ENCODE measurements around the gene ZNF362.

Gene ZNF362

GRCh38 chr1:33256471-33257206 is at the start of gene ZNF362:
TSS of gene ZNF362 (plus strand) at chr1:33256492. CDS start at chr1:33270575, 14,083 bp downstream.
- H3K27ac Mint-ChIP-seq, result peak within 1 kb of the TSS; percentile 93
- H3K27me3 Mint-ChIP-seq, result peaks cover 1% of the 10 kb centered on the region
- H3K36me3 Mint-ChIP-seq, result peaks cover 3% of the 10 kb centered on the region
- DNase-seq (ENCODE audit: low spot score in 2 of 2) (peak; percentile 49 to 68), ATAC-seq (ENCODE audit: low read depth) (peak; percentile 78)
- peaks cover 27% of the 10 kb centered on the region for H3K4me1 Mint-ChIP-seq
- H3K9me3 Mint-ChIP-seq, result peaks cover under 1% of the 10 kb centered on the region
- peak within 1 kb of the TSS; percentile 98 for H3K4me3 Mint-ChIP-seq

- peaks cover 16% of the 10 kb centered on the region for H3K27me3 Mint-ChIP-seq
- no peak overlapping the region for H3K4me3 Mint-ChIP-seq
- H3K4me1 Mint-ChIP-seq, result no peaks in the 10 kb centered on the region
- no peak overlapping the region for H3K27ac Mint-ChIP-seq
- ATAC-seq (ENCODE audit: low read depth), result no peak
- DNase-seq (ENCODE audit: low spot score in 2 of 2), result no peak
- H3K9me3 Mint-ChIP-seq, result peaks cover 2% of the 10 kb centered on the region
- H3K36me3 Mint-ChIP-seq, result peaks cover 4% of the 10 kb centered on the region
These were observed 44.3 kb upstream of the ZNF362 start for GRCh38 chr1:33211972-33212371.

GRCh38 chr1:33219886-33220661 is 36.2 kb upstream of the ZNF362 start:
- no peak for ATAC-seq (ENCODE audit: low read depth)
- H3K27ac Mint-ChIP-seq, result no peak overlapping the region
- DNase-seq (ENCODE audit: low spot score in 2 of 2), result no peak
- H3K36me3 Mint-ChIP-seq, result peaks cover 2% of the 10 kb centered on the region
- no peak overlapping the region for H3K4me3 Mint-ChIP-seq
- H3K4me1 Mint-ChIP-seq, result peaks cover 2% of the 10 kb centered on the region
- peaks cover 8% of the 10 kb centered on the region for H3K9me3 Mint-ChIP-seq
- H3K27me3 Mint-ChIP-seq, result peaks cover 9% of the 10 kb centered on the region

- Mint-ChIP-seq H3K9me3 (peaks cover 9% of the 10 kb centered on the region), H3K4me1 (peaks cover 2% of the 10 kb centered on the region), H3K27ac (no peak overlapping the region)
These were observed 35.5 kb upstream of the ZNF362 start for GRCh38 chr1:33220676-33221384.

GRCh38 chr1:33221385-33221758 is 34.9 kb upstream of the ZNF362 start:
- Mint-ChIP-seq H3K36me3 (peaks cover 2% of the 10 kb centered on the region), H3K9me3 (peaks cover 9% of the 10 kb centered on the region), H3K27ac (no peak overlapping the region), H3K27me3 (peaks cover 9% of the 10 kb centered on the region), H3K4me3 (no peak overlapping the region), H3K4me1 (peaks cover 2% of the 10 kb centered on the region)
- DNase-seq (ENCODE audit: low spot score in 2 of 2) (no peak), ATAC-seq (ENCODE audit: low read depth) (no peak)

More at GRCh38 chr1:33220676-33221384, 35.5 kb upstream of the ZNF362 start:
- Mint-ChIP-seq H3K36me3 (peaks cover 2% of the 10 kb centered on the region), H3K27me3 (peaks cover 9% of the 10 kb centered on the region), H3K4me3 (no peak overlapping the region)
- ATAC-seq (ENCODE audit: low read depth) (no peak), DNase-seq (ENCODE audit: low spot score in 2 of 2) (no peak)

GRCh38 chr1:33222381-33222780 is 33.9 kb upstream of the ZNF362 start:
- ATAC-seq (ENCODE audit: low read depth), result no peak
- no peak overlapping the region for H3K4me3 Mint-ChIP-seq
- peaks cover 9% of the 10 kb centered on the region for H3K9me3 Mint-ChIP-seq
- peaks cover 9% of the 10 kb centered on the region for H3K27me3 Mint-ChIP-seq
- H3K36me3 Mint-ChIP-seq, result peaks cover 2% of the 10 kb centered on the region
- no peak overlapping the region for H3K27ac Mint-ChIP-seq
- no peak for DNase-seq (ENCODE audit: low spot score in 2 of 2)
- peaks cover 2% of the 10 kb centered on the region for H3K4me1 Mint-ChIP-seq

- no peak for ATAC-seq (ENCODE audit: low read depth)
- peaks cover 9% of the 10 kb centered on the region for H3K9me3 Mint-ChIP-seq
- no peak overlapping the region for H3K4me3 Mint-ChIP-seq
- peaks cover 20% of the 10 kb centered on the region for H3K27me3 Mint-ChIP-seq
- no peaks in the 10 kb centered on the region for H3K4me1 Mint-ChIP-seq
- DNase-seq (ENCODE audit: low spot score in 2 of 2), result no peak
- H3K36me3 Mint-ChIP-seq, result peaks cover 2% of the 10 kb centered on the region
- no peak overlapping the region for H3K27ac Mint-ChIP-seq
These were observed 32.1 kb upstream of the ZNF362 start for GRCh38 chr1:33224166-33224707.

- no peak overlapping the region for H3K27ac Mint-ChIP-seq
- H3K36me3 Mint-ChIP-seq, result peaks cover 2% of the 10 kb centered on the region
- DNase-seq (ENCODE audit: low spot score in 2 of 2) (no peak), ATAC-seq (ENCODE audit: low read depth) (no peak)
- peaks cover 20% of the 10 kb centered on the region for H3K27me3 Mint-ChIP-seq
- peaks cover 9% of the 10 kb centered on the region for H3K9me3 Mint-ChIP-seq
- H3K4me3 Mint-ChIP-seq, result no peak overlapping the region
- no peaks in the 10 kb centered on the region for H3K4me1 Mint-ChIP-seq
These were observed 30.7 kb upstream of the ZNF362 start for GRCh38 chr1:33225586-33225985.

- H3K4me1 Mint-ChIP-seq, result no peaks in the 10 kb centered on the region
These were observed 27.3 kb upstream of the ZNF362 start for GRCh38 chr1:33228935-33229487.

GRCh38 chr1:33231166-33231565 is 25.1 kb upstream of the ZNF362 start:
- ATAC-seq (ENCODE audit: low read depth) (no peak), DNase-seq (ENCODE audit: low spot score in 2 of 2) (no peak)
- H3K27me3 Mint-ChIP-seq, result peaks cover 21% of the 10 kb centered on the region
- no peak overlapping the region for H3K27ac Mint-ChIP-seq
- no peak overlapping the region for H3K4me3 Mint-ChIP-seq
- no peaks in the 10 kb centered on the region for H3K36me3 Mint-ChIP-seq
- H3K4me1 Mint-ChIP-seq, result no peaks in the 10 kb centered on the region
- H3K9me3 Mint-ChIP-seq, result no peaks in the 10 kb centered on the region

More at GRCh38 chr1:33228935-33229487, 27.3 kb upstream of the ZNF362 start:
- peaks cover 17% of the 10 kb centered on the region for H3K27me3 Mint-ChIP-seq
- peaks cover 7% of the 10 kb centered on the region for H3K9me3 Mint-ChIP-seq
- DNase-seq (ENCODE audit: low spot score in 2 of 2) (no peak), ATAC-seq (ENCODE audit: low read depth) (no peak)
- no peak overlapping the region for H3K4me3 Mint-ChIP-seq
- no peaks in the 10 kb centered on the region for H3K36me3 Mint-ChIP-seq
- H3K27ac Mint-ChIP-seq, result no peak overlapping the region

- Mint-ChIP-seq H3K27ac (no peak overlapping the region), H3K4me1 (no peaks in the 10 kb centered on the region), H3K9me3 (no peaks in the 10 kb centered on the region), H3K27me3 (peaks cover 21% of the 10 kb centered on the region), H3K4me3 (no peak overlapping the region), H3K36me3 (no peaks in the 10 kb centered on the region)
- ATAC-seq (ENCODE audit: low read depth) (no peak), DNase-seq (ENCODE audit: low spot score in 2 of 2) (no peak)
These were observed 23.6 kb upstream of the ZNF362 start for GRCh38 chr1:33232716-33233115.

GRCh38 chr1:33234131-33234530 is 22.2 kb upstream of the ZNF362 start:
- Mint-ChIP-seq H3K36me3 (no peaks in the 10 kb centered on the region), H3K9me3 (no peaks in the 10 kb centered on the region), H3K27ac (no peak overlapping the region), H3K4me1 (no peaks in the 10 kb centered on the region), H3K4me3 (no peak overlapping the region), H3K27me3 (peaks cover 10% of the 10 kb centered on the region)
- ATAC-seq (ENCODE audit: low read depth) (no peak), DNase-seq (ENCODE audit: low spot score in 2 of 2) (no peak)

- no peaks in the 10 kb centered on the region for H3K36me3 Mint-ChIP-seq
- ATAC-seq (ENCODE audit: low read depth) (no peak), DNase-seq (ENCODE audit: low spot score in 2 of 2) (no peak)
- no peak overlapping the region for H3K4me3 Mint-ChIP-seq
- peaks cover 11% of the 10 kb centered on the region for H3K27me3 Mint-ChIP-seq
- H3K27ac Mint-ChIP-seq, result no peak overlapping the region
- H3K4me1 Mint-ChIP-seq, result no peaks in the 10 kb centered on the region
- H3K9me3 Mint-ChIP-seq, result no peaks in the 10 kb centered on the region
These were observed 21.7 kb upstream of the ZNF362 start for GRCh38 chr1:33234588-33234990.
